Activated T-cell treated with anti-CD3 and anti-CD28 coated beads for 4 hours (primary cell): ENCODE data around the gene ACSL3.
"Not testable (repeated sequence)": the region's sequence is repeated elsewhere in the genome, so short reads cannot be mapped to it uniquely, and the experiment has no call there.

ENCODE experiments used
- DNase-seq: peaks from one replicate; pipeline ENCODE4 v3.0.0-alpha.2; 2020

Gene ACSL3

GRCh38 chr2:222860740-222861410 lies at the start of gene ACSL3:
Gene ACSL3, plus strand, starts transcription at chr2:222861036. Its CDS starts 47,737 bp downstream, at chr2:222908773.
- peak; percentile 83 for DNase-seq

- DNase-seq, result no peak
Observed at GRCh38 chr2:222811828-222812227, 49.0 kb upstream of the ACSL3 start.

GRCh38 chr2:222813177-222813843 lies 47.5 kb upstream of the ACSL3 start:
- DNase-seq, result no peak

- DNase-seq, result no peak
Observed at GRCh38 chr2:222819722-222820333, 41.0 kb upstream of the ACSL3 start.

- DNase-seq, result no peak
Observed at GRCh38 chr2:222823183-222823930, 37.5 kb upstream of the ACSL3 start.

- no peak for DNase-seq
Observed at GRCh38 chr2:222825031-222825430, 35.8 kb upstream of the ACSL3 start.

GRCh38 chr2:222827417-222827816 lies 33.4 kb upstream of the ACSL3 start:
- DNase-seq, result no peak

GRCh38 chr2:222828572-222828971 lies 32.3 kb upstream of the ACSL3 start:
- DNase-seq, result no peak

GRCh38 chr2:222830164-222830563 lies 30.7 kb upstream of the ACSL3 start:
- no peak for DNase-seq

- no peak for DNase-seq
Observed at GRCh38 chr2:222833410-222833809, 27.4 kb upstream of the ACSL3 start.

GRCh38 chr2:222835143-222835822 lies 25.6 kb upstream of the ACSL3 start:
- DNase-seq, result no peak

- no peak for DNase-seq
Observed at GRCh38 chr2:222835823-222836151, 25.0 kb upstream of the ACSL3 start.

- no peak for DNase-seq
Observed at GRCh38 chr2:222837643-222838056, 23.2 kb upstream of the ACSL3 start.

- no peak for DNase-seq
Observed at GRCh38 chr2:222840060-222840802, 20.6 kb upstream of the ACSL3 start.

GRCh38 chr2:222842491-222843174 lies 18.2 kb upstream of the ACSL3 start:
- no peak for DNase-seq

- no peak for DNase-seq
Observed at GRCh38 chr2:222844323-222844722, 16.5 kb upstream of the ACSL3 start.

- not testable (repeated sequence) for DNase-seq
Observed at GRCh38 chr2:222845314-222845713, 15.5 kb upstream of the ACSL3 start.

GRCh38 chr2:222846003-222846402 lies 14.8 kb upstream of the ACSL3 start:
- DNase-seq, result no peak

GRCh38 chr2:222848031-222848430 lies 12.8 kb upstream of the ACSL3 start:
- DNase-seq, result not testable (repeated sequence)

GRCh38 chr2:222848862-222849261 lies 12.0 kb upstream of the ACSL3 start:
- no peak for DNase-seq

- no peak for DNase-seq
Observed at GRCh38 chr2:222851956-222852617, 8.7 kb upstream of the ACSL3 start.
